Hepatocyte (in vitro differentiated cells): ENCODE data around the gene XRRA1. TPM values are rescaled to one million over a fixed set of nuclear protein-coding genes. Genes with fewer than 3 reads are reported as not detected.

Experiments used
- DNase-seq: peaks from one replicate; pipeline ENCODE4 v3.0.0-alpha.2; 2016; ENCODE audit warnings: low spot score
- H2AFZ ChIP-seq: fragments of 200-600 bp; sonication (generic); 2 replicates; pipeline ENCODE4 v1.6.0; 2016; ENCODE audit warnings: antibody characterized with exemption, mild to moderate bottlenecking
- H3K27ac ChIP-seq: fragments of 200-600 bp; sonication (generic); 2 replicates; pipeline ENCODE4 v1.5.1; 2016; ENCODE audit warnings: mild to moderate bottlenecking
- H3K27me3 ChIP-seq: fragments of 200-600 bp; sonication (generic); 2 replicates; pipeline ENCODE4 v1.6.1; 2016
- H3K36me3 ChIP-seq: fragments of 200-600 bp; sonication (generic); replicated peaks from 2 replicates; pipeline ENCODE4 v1.5.1; 2016; ENCODE audit warnings: low read depth; ENCODE audit not compliant: insufficient read depth
- H3K4me1 ChIP-seq: fragments of 200-600 bp; sonication (generic); 2 replicates; pipeline ENCODE4 v1.5.1; 2016; ENCODE audit warnings: mild to moderate bottlenecking, moderate library complexity; ENCODE audit not compliant: insufficient read depth
- H3K4me2 ChIP-seq: fragments of 200-600 bp; sonication (generic); 2 replicates; pipeline ENCODE4 v1.6.0; 2016
- H3K4me3 ChIP-seq: fragments of 200-600 bp; sonication (generic); 2 replicates; pipeline ENCODE4 v1.5.1; 2016; ENCODE audit warnings: mild to moderate bottlenecking
- H3K79me2 ChIP-seq: fragments of 200-600 bp; sonication (generic); 2 replicates; pipeline ENCODE4 v1.6.0; 2017; ENCODE audit warnings: mild to moderate bottlenecking
- H3K9me2 ChIP-seq: fragments of 200-600 bp; sonication (generic); replicated peaks from 2 replicates; pipeline ENCODE4 v1.6.0; 2017; ENCODE audit warnings: mild to moderate bottlenecking; ENCODE audit not compliant: insufficient read depth
- H3K9me3 ChIP-seq: fragments of 200-600 bp; sonication (generic); 2 replicates; pipeline ENCODE4 v1.5.1; 2016; ENCODE audit warnings: low read depth, mild to moderate bottlenecking
- H4K20me1 ChIP-seq: fragments of 200-600 bp; sonication (generic); 2 replicates; pipeline ENCODE4 v1.6.0; 2016; ENCODE audit warnings: mild to moderate bottlenecking; ENCODE audit not compliant: insufficient read depth, poor library complexity, severe bottlenecking
- EZH2 ChIP-seq: fragments of 200-600 bp; sonication (generic); IDR thresholded peaks from 2 replicates; pipeline ENCODE4 v1.6.1; 2016; ENCODE audit warnings: antibody characterized with exemption, mild to moderate bottlenecking, borderline replicate concordance
- EZH2phosphoT487 ChIP-seq: fragments of 200-600 bp; sonication (generic); IDR thresholded peaks from one replicate; pipeline ENCODE4 v1.6.1; 2018; ENCODE audit warnings: antibody characterized with exemption, mild to moderate bottlenecking, low read depth, moderate library complexity; ENCODE audit not compliant: unreplicated experiment, severe bottlenecking
- WGBS: methylation state at CpG from one replicate; pipeline ENCODE4 v1.1.6; 2016; ENCODE audit warnings: low lambda C conversion rate; ENCODE audit errors: missing lambda C conversion rate; 5-methylcytosine and 5-hydroxymethylcytosine counted together
- polyA plus RNA-seq: library from polyadenylated mRNA; unstranded; fragments of >200 nt; fragmentation: Nextera tagmentation; extraction: Ambion mirVana; gene quantifications from 2 replicates; pipeline ENCODE4 v1.2.1, GENCODE V29; 2016
- total RNA-seq: library from RNA; depleted of rRNA; stranded (reverse); fragments of >200 nt; gene quantifications from 2 replicates; pipeline ENCODE4 v1.2.3, GENCODE V29; 2014
- TF ChIP-seq, protein P1 (sequence below): fragments of 200-600 bp; sonication (generic); IDR thresholded peaks from 2 replicates; pipeline ENCODE4 v1.5.1; 2016; ENCODE audit warnings: antibody characterized with exemption, mild to moderate bottlenecking; ENCODE audit not compliant: poor library complexity

Gene XRRA1
- total and polyA plus RNA-seq, 2 experiments from 2014 or later: 4.9 to 7.3 TPM

DNA sequence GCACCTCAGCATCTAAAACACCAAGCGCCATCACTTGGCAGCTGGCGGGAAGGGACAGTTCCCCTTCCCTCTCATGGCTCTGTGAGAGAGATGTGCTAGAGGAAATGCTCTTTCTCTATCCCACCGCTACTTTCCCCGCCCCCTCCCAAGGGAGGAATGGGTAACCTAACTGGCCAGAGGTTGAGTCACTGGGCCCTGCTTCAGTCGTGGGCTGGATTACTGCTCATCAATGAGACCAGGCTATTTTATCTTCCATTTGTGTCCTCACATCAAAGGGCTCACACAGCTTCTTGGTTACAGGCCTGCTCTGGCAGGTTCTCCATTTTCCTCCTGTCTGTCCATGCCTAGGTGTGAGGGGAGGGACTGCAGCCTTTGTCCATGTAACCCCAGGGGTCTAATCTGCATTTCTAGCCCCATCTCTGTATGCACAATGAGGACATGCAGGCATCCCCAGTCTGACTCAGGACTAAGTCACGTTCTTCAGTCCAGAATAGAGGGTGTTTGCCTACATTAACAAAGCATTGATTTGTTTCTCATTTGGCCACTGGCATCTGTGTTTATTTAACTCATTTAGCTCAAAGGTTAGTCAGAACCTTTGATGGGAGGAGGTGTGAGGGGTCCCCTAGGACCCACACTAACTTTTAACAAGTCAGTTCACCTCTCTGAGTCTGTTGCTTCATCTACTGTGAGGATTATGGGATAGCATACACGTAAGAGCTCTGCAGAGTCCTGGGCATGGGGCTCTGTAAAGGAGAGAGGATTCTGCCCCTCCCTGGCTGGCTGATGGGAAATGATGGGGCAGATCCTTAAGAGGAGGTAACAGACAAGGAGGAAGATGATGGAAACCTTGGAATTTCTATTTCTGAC, 99.1 kb downstream of the XRRA1 start:
- no peaks in the 10 kb centered on the region for H3K79me2 ChIP-seq
- H2AFZ ChIP-seq: no peak overlapping the region
- no peaks in the 10 kb centered on the region for H3K4me1 ChIP-seq
- no peak overlapping the region for H3K4me3 ChIP-seq
- H3K9me3 ChIP-seq: no peaks in the 10 kb centered on the region
- TF ChIP-seq, protein P1, sequence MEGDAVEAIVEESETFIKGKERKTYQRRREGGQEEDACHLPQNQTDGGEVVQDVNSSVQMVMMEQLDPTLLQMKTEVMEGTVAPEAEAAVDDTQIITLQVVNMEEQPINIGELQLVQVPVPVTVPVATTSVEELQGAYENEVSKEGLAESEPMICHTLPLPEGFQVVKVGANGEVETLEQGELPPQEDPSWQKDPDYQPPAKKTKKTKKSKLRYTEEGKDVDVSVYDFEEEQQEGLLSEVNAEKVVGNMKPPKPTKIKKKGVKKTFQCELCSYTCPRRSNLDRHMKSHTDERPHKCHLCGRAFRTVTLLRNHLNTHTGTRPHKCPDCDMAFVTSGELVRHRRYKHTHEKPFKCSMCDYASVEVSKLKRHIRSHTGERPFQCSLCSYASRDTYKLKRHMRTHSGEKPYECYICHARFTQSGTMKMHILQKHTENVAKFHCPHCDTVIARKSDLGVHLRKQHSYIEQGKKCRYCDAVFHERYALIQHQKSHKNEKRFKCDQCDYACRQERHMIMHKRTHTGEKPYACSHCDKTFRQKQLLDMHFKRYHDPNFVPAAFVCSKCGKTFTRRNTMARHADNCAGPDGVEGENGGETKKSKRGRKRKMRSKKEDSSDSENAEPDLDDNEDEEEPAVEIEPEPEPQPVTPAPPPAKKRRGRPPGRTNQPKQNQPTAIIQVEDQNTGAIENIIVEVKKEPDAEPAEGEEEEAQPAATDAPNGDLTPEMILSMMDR: no peak
- no peak for TF ChIP-seq EZH2phosphoT487
- H3K4me2 ChIP-seq: no peak overlapping the region
- DNase-seq: no peak
- no peaks in the 10 kb centered on the region for H3K27me3 ChIP-seq
- H4K20me1 ChIP-seq: no peaks in the 10 kb centered on the region
- no peaks in the 10 kb centered on the region for H3K36me3 ChIP-seq
- no peaks in the 10 kb centered on the region for H3K9me2 ChIP-seq
- 55% methylated on average over 7 of the region's 7 CpGs for WGBS
- H3K27ac ChIP-seq: no peak overlapping the region

DNA sequence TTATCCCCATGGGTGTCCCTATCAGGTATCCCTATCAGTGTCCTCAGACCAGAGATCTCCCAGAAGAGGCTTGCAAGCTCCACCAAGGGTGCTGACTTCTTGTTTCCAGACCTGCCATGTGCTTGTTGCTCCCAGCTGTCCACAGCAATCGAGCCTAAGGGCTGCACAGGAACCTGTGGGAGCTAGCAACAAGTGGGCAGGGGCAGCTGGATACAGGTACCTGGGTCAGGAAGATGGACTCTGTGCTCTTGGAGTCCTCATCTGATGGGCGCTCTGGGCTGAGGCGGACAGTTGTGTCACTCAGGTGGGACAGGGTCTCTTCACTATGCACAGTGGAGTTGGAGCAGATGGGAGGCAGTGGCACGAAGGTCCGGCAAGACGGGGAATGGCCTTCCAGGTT, 101.0 kb downstream of the XRRA1 start:
- Histone ChIP-seq H3K27ac (no peak overlapping the region), H3K4me2 (no peak overlapping the region), H3K9me2 (no peaks in the 10 kb centered on the region), H3K4me1 (no peaks in the 10 kb centered on the region), H3K27me3 (no peaks in the 10 kb centered on the region), H2AFZ (no peak overlapping the region), H3K9me3 (no peaks in the 10 kb centered on the region), H3K79me2 (no peaks in the 10 kb centered on the region), H4K20me1 (no peaks in the 10 kb centered on the region), H3K4me3 (no peak overlapping the region), H3K36me3 (no peaks in the 10 kb centered on the region)
- TF ChIP-seq EZH2 (no peak), EZH2phosphoT487 (no peak)
- TF ChIP-seq, protein P1: no peak
- no peak for DNase-seq
- WGBS: 97% methylated on average over 6 of the region's 6 CpGs

- Histone ChIP-seq H3K79me2 (no peaks in the 10 kb centered on the region), H3K36me3 (no peaks in the 10 kb centered on the region), H3K27ac (no peak overlapping the region), H3K9me2 (no peaks in the 10 kb centered on the region), H3K27me3 (no peaks in the 10 kb centered on the region), H3K4me2 (no peak overlapping the region), H3K9me3 (no peaks in the 10 kb centered on the region), H3K4me1 (no peaks in the 10 kb centered on the region), H4K20me1 (no peaks in the 10 kb centered on the region), H3K4me3 (no peak overlapping the region), H2AFZ (no peak overlapping the region)
- no peak for DNase-seq
- 93% methylated on average over 1 of the region's 1 CpG for WGBS
- no peak for TF ChIP-seq EZH2phosphoT487
- no peak for TF ChIP-seq EZH2
These were observed 101.5 kb downstream of the XRRA1 start for GRCh38 chr11:74847395-74847794.

DNA sequence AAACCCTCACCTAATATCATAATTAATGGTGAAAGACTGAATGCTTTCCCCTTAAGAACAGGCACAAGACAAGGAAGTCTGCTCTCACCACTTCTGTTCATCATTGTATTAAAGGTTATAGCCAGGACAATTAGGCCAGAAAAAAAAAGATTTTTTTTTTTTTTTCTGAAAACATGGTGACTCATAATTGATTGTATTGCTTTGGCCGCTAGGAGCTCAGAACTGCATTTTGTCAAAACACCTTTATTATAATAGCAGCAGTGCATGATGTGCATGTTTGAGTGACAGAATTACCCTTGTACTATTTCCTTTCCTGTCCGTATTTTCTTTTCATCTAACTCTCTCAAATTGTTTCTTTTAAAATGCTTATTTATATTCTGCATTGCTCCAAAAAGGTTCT, 102.1 kb downstream of the XRRA1 start:
- 85% methylated on average over 2 of the region's 2 CpGs for WGBS
- TF ChIP-seq, protein P1: no peak
- TF ChIP-seq EZH2 (no peak), EZH2phosphoT487 (no peak)
- Histone ChIP-seq H2AFZ (no peak overlapping the region), H3K4me3 (no peak overlapping the region), H3K9me2 (no peaks in the 10 kb centered on the region), H4K20me1 (no peaks in the 10 kb centered on the region), H3K27me3 (no peaks in the 10 kb centered on the region), H3K9me3 (no peaks in the 10 kb centered on the region), H3K36me3 (no peaks in the 10 kb centered on the region), H3K79me2 (no peaks in the 10 kb centered on the region), H3K4me1 (no peaks in the 10 kb centered on the region), H3K27ac (no peak overlapping the region), H3K4me2 (no peak overlapping the region)
- no peak for DNase-seq
